ENCODE results near the gene PAX8.

Gene PAX8

GRCh38 chr2:113223813-113224212 lies 54.9 kb downstream of the PAX8 start:
- Histone ChIP-seq H3K4me1 (ENCODE audit: insufficient read depth, low read length) (no peaks in the 10 kb centered on the region), H3K4me3 (ENCODE audit: low read depth in 1 of 2, low read length in 2 of 2) (no peak overlapping the region), H3K9me3 (ENCODE audit: low read length) (no peaks in the 10 kb centered on the region), H3K36me3 (ENCODE audit: insufficient read depth, low read length) (no peaks in the 10 kb centered on the region), H3K9ac (ENCODE audit: low read length) (no peak overlapping the region), H3K27me3 (ENCODE audit: control insufficient read depth in 1 of 2, insufficient read depth in 2 of 2, low read length in 2 of 2) (no peaks in the 10 kb centered on the region), H3K27ac (ENCODE audit: low read depth, low read length) (no peak overlapping the region)

- Histone ChIP-seq H3K36me3 (ENCODE audit: insufficient read depth, low read length) (no peaks in the 10 kb centered on the region), H3K4me1 (ENCODE audit: insufficient read depth, low read length) (no peaks in the 10 kb centered on the region), H3K27ac (ENCODE audit: low read depth, low read length) (no peak overlapping the region), H3K27me3 (ENCODE audit: control insufficient read depth in 1 of 2, insufficient read depth in 2 of 2, low read length in 2 of 2) (no peaks in the 10 kb centered on the region), H3K9me3 (ENCODE audit: low read length) (no peaks in the 10 kb centered on the region), H3K4me3 (ENCODE audit: low read depth in 1 of 2, low read length in 2 of 2) (no peak overlapping the region), H3K9ac (ENCODE audit: low read length) (no peak overlapping the region)
These were observed 56.9 kb downstream of the PAX8 start for GRCh38 chr2:113221846-113222245.

- H3K4me3 ChIP-seq (ENCODE audit: low read depth in 1 of 2, low read length in 2 of 2): no peak overlapping the region
These were observed 57.6 kb downstream of the PAX8 start for GRCh38 chr2:113220970-113221708.

GRCh38 chr2:113219889-113220641 lies 58.7 kb downstream of the PAX8 start:
- H3K36me3 ChIP-seq (ENCODE audit: insufficient read depth, low read length): no peaks in the 10 kb centered on the region
- H3K4me3 ChIP-seq (ENCODE audit: low read depth in 1 of 2, low read length in 2 of 2): no peak overlapping the region
- no peak overlapping the region for H3K27ac ChIP-seq (ENCODE audit: low read depth, low read length)
- H3K27me3 ChIP-seq (ENCODE audit: control insufficient read depth in 1 of 2, insufficient read depth in 2 of 2, low read length in 2 of 2): no peaks in the 10 kb centered on the region
- no peak overlapping the region for H3K9ac ChIP-seq (ENCODE audit: low read length)
- no peaks in the 10 kb centered on the region for H3K4me1 ChIP-seq (ENCODE audit: insufficient read depth, low read length)
- no peaks in the 10 kb centered on the region for H3K9me3 ChIP-seq (ENCODE audit: low read length)

More at GRCh38 chr2:113220970-113221708, 57.6 kb downstream of the PAX8 start:
- Histone ChIP-seq H3K36me3 (ENCODE audit: insufficient read depth, low read length) (no peaks in the 10 kb centered on the region), H3K9me3 (ENCODE audit: low read length) (no peaks in the 10 kb centered on the region), H3K9ac (ENCODE audit: low read length) (no peak overlapping the region), H3K4me1 (ENCODE audit: insufficient read depth, low read length) (no peaks in the 10 kb centered on the region), H3K27me3 (ENCODE audit: control insufficient read depth in 1 of 2, insufficient read depth in 2 of 2, low read length in 2 of 2) (no peaks in the 10 kb centered on the region), H3K27ac (ENCODE audit: low read depth, low read length) (no peak overlapping the region)

GRCh38 chr2:113219525-113219888 lies 59.2 kb downstream of the PAX8 start:
- Histone ChIP-seq H3K36me3 (ENCODE audit: insufficient read depth, low read length) (no peaks in the 10 kb centered on the region), H3K27me3 (ENCODE audit: control insufficient read depth in 1 of 2, insufficient read depth in 2 of 2, low read length in 2 of 2) (no peaks in the 10 kb centered on the region), H3K27ac (ENCODE audit: low read depth, low read length) (no peak overlapping the region), H3K4me1 (ENCODE audit: insufficient read depth, low read length) (no peaks in the 10 kb centered on the region), H3K4me3 (ENCODE audit: low read depth in 1 of 2, low read length in 2 of 2) (no peak overlapping the region), H3K9me3 (ENCODE audit: low read length) (no peaks in the 10 kb centered on the region), H3K9ac (ENCODE audit: low read length) (no peak overlapping the region)

- H3K27me3 ChIP-seq (ENCODE audit: control insufficient read depth in 1 of 2, insufficient read depth in 2 of 2, low read length in 2 of 2): no peaks in the 10 kb centered on the region
- H3K4me1 ChIP-seq (ENCODE audit: insufficient read depth, low read length): no peaks in the 10 kb centered on the region
- H3K9ac ChIP-seq (ENCODE audit: low read length): no peak overlapping the region
- no peaks in the 10 kb centered on the region for H3K36me3 ChIP-seq (ENCODE audit: insufficient read depth, low read length)
- no peak overlapping the region for H3K4me3 ChIP-seq (ENCODE audit: low read depth in 1 of 2, low read length in 2 of 2)
- H3K27ac ChIP-seq (ENCODE audit: low read depth, low read length): no peak overlapping the region
- no peaks in the 10 kb centered on the region for H3K9me3 ChIP-seq (ENCODE audit: low read length)
These were observed 59.7 kb downstream of the PAX8 start for GRCh38 chr2:113219092-113219441.

GRCh38 chr2:113218283-113219091 lies 60.2 kb downstream of the PAX8 start:
- no peaks in the 10 kb centered on the region for H3K9me3 ChIP-seq (ENCODE audit: low read length)
- H3K4me3 ChIP-seq (ENCODE audit: low read depth in 1 of 2, low read length in 2 of 2): no peak overlapping the region
- no peaks in the 10 kb centered on the region for H3K36me3 ChIP-seq (ENCODE audit: insufficient read depth, low read length)
- H3K27ac ChIP-seq (ENCODE audit: low read depth, low read length): no peak overlapping the region
- H3K27me3 ChIP-seq (ENCODE audit: control insufficient read depth in 1 of 2, insufficient read depth in 2 of 2, low read length in 2 of 2): no peaks in the 10 kb centered on the region
- H3K9ac ChIP-seq (ENCODE audit: low read length): no peak overlapping the region
- no peaks in the 10 kb centered on the region for H3K4me1 ChIP-seq (ENCODE audit: insufficient read depth, low read length)

- Histone ChIP-seq H3K27me3 (ENCODE audit: control insufficient read depth in 1 of 2, insufficient read depth in 2 of 2, low read length in 2 of 2) (no peaks in the 10 kb centered on the region), H3K4me3 (ENCODE audit: low read depth in 1 of 2, low read length in 2 of 2) (no peak overlapping the region), H3K9me3 (ENCODE audit: low read length) (no peaks in the 10 kb centered on the region), H3K27ac (ENCODE audit: low read depth, low read length) (no peak overlapping the region), H3K9ac (ENCODE audit: low read length) (no peak overlapping the region), H3K4me1 (ENCODE audit: insufficient read depth, low read length) (no peaks in the 10 kb centered on the region), H3K36me3 (ENCODE audit: insufficient read depth, low read length) (no peaks in the 10 kb centered on the region)
These were observed 61.1 kb downstream of the PAX8 start for GRCh38 chr2:113217455-113218282.

- Histone ChIP-seq H3K9me3 (ENCODE audit: low read length) (no peaks in the 10 kb centered on the region), H3K9ac (ENCODE audit: low read length) (no peak overlapping the region), H3K36me3 (ENCODE audit: insufficient read depth, low read length) (no peaks in the 10 kb centered on the region), H3K4me3 (ENCODE audit: low read depth in 1 of 2, low read length in 2 of 2) (no peak overlapping the region), H3K27ac (ENCODE audit: low read depth, low read length) (no peak overlapping the region), H3K4me1 (ENCODE audit: insufficient read depth, low read length) (peaks cover 2% of the 10 kb centered on the region), H3K27me3 (ENCODE audit: control insufficient read depth in 1 of 2, insufficient read depth in 2 of 2, low read length in 2 of 2) (no peaks in the 10 kb centered on the region)
These were observed 61.7 kb downstream of the PAX8 start for GRCh38 chr2:113216891-113217454.

- Histone ChIP-seq H3K27me3 (ENCODE audit: control insufficient read depth in 1 of 2, insufficient read depth in 2 of 2, low read length in 2 of 2) (no peaks in the 10 kb centered on the region), H3K27ac (ENCODE audit: low read depth, low read length) (no peak overlapping the region), H3K9ac (ENCODE audit: low read length) (no peak overlapping the region), H3K4me3 (ENCODE audit: low read depth in 1 of 2, low read length in 2 of 2) (no peak overlapping the region), H3K9me3 (ENCODE audit: low read length) (no peaks in the 10 kb centered on the region), H3K36me3 (ENCODE audit: insufficient read depth, low read length) (no peaks in the 10 kb centered on the region), H3K4me1 (ENCODE audit: insufficient read depth, low read length) (peaks cover 9% of the 10 kb centered on the region)
These were observed 62.4 kb downstream of the PAX8 start for GRCh38 chr2:113216321-113216720.

All from muscle layer of colon (tissue), 2 donors.